Measurements from ENCODE around the gene GAPDH.

DNA sequence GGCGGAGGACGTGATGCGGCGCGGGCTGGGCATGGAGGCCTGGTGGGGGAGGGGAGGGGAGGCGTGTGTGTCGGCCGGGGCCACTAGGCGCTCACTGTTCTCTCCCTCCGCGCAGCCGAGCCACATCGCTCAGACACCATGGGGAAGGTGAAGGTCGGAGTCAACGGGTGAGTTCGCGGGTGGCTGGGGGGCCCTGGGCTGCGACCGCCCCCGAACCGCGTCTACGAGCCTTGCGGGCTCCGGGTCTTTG is 303 bp downstream of the GAPDH start:
- TF ChIP-seq, protein P1, sequence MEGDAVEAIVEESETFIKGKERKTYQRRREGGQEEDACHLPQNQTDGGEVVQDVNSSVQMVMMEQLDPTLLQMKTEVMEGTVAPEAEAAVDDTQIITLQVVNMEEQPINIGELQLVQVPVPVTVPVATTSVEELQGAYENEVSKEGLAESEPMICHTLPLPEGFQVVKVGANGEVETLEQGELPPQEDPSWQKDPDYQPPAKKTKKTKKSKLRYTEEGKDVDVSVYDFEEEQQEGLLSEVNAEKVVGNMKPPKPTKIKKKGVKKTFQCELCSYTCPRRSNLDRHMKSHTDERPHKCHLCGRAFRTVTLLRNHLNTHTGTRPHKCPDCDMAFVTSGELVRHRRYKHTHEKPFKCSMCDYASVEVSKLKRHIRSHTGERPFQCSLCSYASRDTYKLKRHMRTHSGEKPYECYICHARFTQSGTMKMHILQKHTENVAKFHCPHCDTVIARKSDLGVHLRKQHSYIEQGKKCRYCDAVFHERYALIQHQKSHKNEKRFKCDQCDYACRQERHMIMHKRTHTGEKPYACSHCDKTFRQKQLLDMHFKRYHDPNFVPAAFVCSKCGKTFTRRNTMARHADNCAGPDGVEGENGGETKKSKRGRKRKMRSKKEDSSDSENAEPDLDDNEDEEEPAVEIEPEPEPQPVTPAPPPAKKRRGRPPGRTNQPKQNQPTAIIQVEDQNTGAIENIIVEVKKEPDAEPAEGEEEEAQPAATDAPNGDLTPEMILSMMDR (IDR thresholded peaks at IDR 0.05): no peak
- TF ChIP-seq POLR2A (IDR thresholded peaks at IDR 0.05; ENCODE audit: low read length) (no peak), HOXB13 (CRISPR knock-in tag; IDR thresholded peaks at IDR 0.05; ENCODE audit: low read depth) (no peak)
- TF ChIP-seq, protein P2, sequence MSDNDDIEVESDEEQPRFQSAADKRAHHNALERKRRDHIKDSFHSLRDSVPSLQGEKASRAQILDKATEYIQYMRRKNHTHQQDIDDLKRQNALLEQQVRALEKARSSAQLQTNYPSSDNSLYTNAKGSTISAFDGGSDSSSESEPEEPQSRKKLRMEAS (IDR thresholded peaks at IDR 0.05): no peak

Data from A549 (cell line).